GM12873 (cell line): ENCODE results near the gene PCDHB10.

Experiments
- TF ChIP-seq, protein P1 (sequence below): IDR thresholded peaks from 2 replicates; pipeline ENCODE4 v1.5.1; 2012; ENCODE audit warnings: low read depth, mild to moderate bottlenecking, moderate library complexity, low read length, control low read depth; ENCODE audit not compliant: insufficient read depth; ENCODE audit errors: missing control alignments

PCDHB10 gene

DNA sequence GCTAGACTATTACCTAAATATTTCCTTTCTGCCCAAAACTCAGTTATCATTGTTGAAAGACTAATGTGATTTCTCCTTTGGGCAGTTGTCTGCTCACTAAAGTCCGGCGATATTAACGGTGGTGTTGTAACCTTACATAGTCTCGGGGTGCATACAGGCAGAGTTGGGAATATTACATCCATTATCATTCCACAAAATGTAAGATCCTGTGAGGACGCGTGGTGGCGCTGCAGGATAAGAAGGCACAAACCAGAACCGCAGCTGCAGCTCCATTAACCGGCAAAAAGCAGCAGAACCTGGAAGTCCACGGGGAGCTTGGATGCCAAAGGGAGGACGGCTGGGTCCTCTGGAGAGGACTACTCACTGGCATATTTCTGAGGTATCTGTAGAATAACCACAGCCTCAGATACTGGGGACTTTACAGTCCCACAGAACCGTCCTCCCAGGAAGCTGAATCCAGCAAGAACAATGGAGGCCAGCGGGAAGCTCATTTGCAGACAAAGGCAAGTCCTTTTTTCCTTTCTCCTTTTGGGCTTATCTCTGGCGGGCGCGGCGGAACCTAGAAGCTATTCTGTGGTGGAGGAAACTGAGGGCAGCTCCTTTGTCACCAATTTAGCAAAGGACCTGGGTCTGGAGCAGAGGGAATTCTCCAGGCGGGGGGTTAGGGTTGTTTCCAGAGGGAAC, 21.6 kb downstream of the PCDHB10 start, which contains the start of gene PCDHB13:
PCDHB13 (plus strand) TSS at position 264 of the 684 bp plus-strand sequence; CDS start at position 469, 205 bp downstream.
- TF ChIP-seq, protein P1, sequence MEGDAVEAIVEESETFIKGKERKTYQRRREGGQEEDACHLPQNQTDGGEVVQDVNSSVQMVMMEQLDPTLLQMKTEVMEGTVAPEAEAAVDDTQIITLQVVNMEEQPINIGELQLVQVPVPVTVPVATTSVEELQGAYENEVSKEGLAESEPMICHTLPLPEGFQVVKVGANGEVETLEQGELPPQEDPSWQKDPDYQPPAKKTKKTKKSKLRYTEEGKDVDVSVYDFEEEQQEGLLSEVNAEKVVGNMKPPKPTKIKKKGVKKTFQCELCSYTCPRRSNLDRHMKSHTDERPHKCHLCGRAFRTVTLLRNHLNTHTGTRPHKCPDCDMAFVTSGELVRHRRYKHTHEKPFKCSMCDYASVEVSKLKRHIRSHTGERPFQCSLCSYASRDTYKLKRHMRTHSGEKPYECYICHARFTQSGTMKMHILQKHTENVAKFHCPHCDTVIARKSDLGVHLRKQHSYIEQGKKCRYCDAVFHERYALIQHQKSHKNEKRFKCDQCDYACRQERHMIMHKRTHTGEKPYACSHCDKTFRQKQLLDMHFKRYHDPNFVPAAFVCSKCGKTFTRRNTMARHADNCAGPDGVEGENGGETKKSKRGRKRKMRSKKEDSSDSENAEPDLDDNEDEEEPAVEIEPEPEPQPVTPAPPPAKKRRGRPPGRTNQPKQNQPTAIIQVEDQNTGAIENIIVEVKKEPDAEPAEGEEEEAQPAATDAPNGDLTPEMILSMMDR, result peak; percentile 22

DNA sequence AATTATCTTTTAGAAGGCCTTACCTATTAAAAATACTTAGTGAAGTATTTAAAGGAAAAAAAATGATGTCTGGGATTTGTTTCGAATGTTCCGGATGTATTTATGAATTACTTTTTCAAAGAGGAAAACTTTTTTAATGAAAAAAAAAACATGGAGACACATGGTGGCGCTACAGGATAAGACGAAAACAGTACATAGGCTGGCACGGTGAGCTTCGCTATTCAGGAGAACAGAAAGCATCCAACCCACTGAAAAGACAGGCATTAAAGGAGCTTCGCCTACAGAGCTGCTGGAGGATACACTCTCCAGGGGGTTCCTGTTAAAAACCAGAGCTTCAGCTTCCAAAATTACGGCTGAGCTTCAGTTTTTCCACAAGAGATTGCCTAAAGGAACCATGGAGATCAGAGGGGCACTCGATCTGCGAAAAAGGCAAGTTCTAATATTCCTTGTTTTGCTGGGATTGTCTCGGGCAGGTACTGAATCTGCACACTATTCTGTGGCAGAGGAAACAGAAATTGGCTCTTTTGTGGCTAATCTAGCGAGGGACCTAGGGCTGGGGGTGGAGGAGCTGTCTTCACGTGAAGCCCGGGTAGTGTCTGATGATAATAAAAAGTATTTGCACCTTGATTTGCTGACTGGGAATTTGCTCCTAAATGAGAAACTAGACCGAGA, 31.1 kb downstream of the PCDHB10 start, which contains the start of gene PCDHB14:
PCDHB14 (plus strand) TSS at position 232 of the 672 bp plus-strand sequence; CDS start at position 395, 163 bp downstream.
- TF ChIP-seq, protein P1, result no peak

DNA sequence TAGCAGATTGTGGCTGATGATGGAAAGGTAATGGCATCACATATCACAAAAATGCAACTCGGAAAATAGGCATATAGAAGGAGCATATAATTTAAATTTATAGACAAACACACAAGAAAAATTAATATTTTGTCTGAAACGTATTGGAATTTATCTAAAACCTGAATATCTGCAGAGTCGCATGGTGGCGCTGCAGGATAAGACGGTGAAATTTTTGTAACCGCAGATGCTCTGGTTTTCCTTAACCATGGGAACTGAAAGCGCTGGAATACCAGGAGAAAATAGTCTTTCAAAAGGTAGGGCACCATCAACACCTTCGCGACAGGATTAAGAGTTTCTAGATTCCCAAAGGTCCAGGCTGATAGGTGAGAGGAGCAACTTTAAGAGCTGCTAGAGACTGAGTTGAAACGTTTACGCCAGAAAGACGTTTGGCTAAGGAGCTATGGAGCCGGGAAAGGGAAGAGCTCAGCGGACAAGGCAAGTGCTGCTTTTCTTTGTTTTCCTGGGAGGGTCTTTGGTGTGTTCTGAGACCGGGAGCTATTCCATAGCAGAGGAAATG, 42.0 kb downstream of the PCDHB10 start:
- TF ChIP-seq, protein P1, result peak; percentile 7

DNA sequence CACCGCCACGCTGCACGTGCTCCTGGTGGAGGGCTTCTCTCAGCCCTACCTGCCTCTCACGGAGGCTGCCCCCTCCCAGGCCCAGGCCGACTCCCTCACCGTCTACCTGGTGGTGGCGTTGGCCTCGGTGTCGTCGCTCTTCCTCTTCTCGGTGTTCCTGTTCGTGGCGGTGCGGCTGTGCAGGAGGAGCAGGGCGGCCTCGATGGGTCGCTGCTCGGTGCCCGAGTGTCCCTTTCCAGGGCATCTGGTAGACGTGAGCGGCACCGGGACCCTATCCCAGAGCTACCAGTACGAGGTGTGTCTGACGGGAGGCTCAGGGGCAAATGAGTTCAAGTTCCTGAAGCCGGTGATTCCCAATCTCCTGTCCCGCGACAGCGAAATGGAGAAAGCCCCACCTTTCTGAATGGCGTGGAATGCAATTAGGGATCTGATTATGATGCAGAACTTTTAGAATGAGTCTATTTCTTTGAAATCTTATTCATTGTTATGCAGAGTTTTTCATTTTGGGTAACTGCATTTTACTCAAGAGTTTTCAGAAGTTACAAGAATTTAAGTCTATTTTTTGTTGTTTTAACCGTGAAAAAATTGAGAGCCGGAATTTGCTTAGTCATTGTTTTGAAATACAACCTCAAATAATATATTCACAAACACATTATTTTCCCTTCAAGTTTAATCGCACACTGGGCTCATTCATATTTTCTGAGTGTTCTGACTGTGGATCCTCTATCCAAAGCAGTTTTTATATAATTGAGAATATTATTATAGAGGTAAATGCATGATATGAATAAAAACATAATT, 44.6 kb downstream of the PCDHB10 start:
- TF ChIP-seq, protein P1, result no peak

DNA sequence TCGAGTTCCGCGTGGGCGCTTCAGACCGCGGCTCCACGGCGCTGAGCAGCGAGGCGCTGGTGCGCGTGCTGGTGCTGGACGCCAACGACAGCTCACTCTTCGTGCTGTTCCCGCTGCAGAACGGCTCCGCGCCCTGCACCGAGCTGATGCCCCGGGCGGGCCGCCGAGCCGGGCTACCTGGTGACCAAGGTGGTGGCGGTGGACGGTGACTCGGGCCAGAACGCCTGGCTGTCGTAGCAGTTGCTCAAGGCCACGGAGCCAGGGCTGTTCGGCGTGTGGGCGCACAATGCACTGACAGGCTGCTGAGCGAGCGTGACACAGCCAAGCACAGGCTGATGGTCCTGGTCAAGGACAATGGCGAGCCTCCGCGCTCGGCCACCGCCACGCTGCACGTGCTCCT, 49.3 kb downstream of the PCDHB10 start:
- TF ChIP-seq, protein P1, result no peak
